HepG2 (cell line): ENCODE results near the gene CCM2. TPM values are rescaled to one million over a fixed set of nuclear protein-coding genes. Genes with fewer than 3 reads are reported as not detected.

Experiments used
- ATAC-seq: fragments of 200-7000 bp; cut with Tn5 transposase; 3 replicates; pipeline ENCODE4 v1.9.1; 2020; ENCODE audit warnings: mild to moderate bottlenecking, moderate library complexity
- BruUV-seq: library from RNA; stranded (reverse); fragments of 400-500 nt; replicated peaks from 2 replicates; lab custom pipeline; 2021; lab: Mats Ljungman, UMichigan
- CTCF ChIA-PET: fragments of 300-600 bp; formaldehyde crosslinking; extraction: SDS; loops from one replicate; lab custom pipeline; 2021; ENCODE audit warnings: low total read pairs, inconsistent platforms, low intra/inter-chr PET ratio; lab: Yijun Ruan, JAX
- POLR2A ChIA-PET: fragments of 350-600 bp; sonication (Branson Sonifier 250); formaldehyde crosslinking; loops from one replicate; lab custom pipeline; 2020; ENCODE audit warnings: antibody characterized with exemption, inconsistent platforms; lab: Yijun Ruan, JAX
- DNase-seq: peaks from one replicate; pipeline ENCODE4 v3.0.0-alpha.2; 2015; ENCODE audit warnings: low spot score
- FAIRE-seq: peaks from 3 replicates; lab custom pipeline; 2011; peaks lifted over from hg19 to GRCh38; lab: Jason Lieb, UNC
- H2AFZ ChIP-seq: one replicate; pipeline ENCODE4 v1.6.1; 2011; ENCODE audit warnings: low read length, inconsistent platforms
- H3K27ac ChIP-seq: fragments of 300-600 bp; 3 replicates; pipeline ENCODE4 v1.8.0; 2011; ENCODE audit warnings: mixed run types, mild to moderate bottlenecking, mixed read lengths, low read length, inconsistent platforms; ENCODE audit not compliant: insufficient read depth; ENCODE audit errors: extremely low read length
- H3K27me3 ChIP-seq, 2 experiments: fragments of 200-600 bp in 1 of 2; 2 replicates in 1 of 2; 3 replicates in 1 of 2; pipeline versions ENCODE4 v1.6.0 to v1.8.0; 2011; ENCODE audit warnings: low read length in 2 of 2, mild to moderate bottlenecking in 2 of 2, moderate library complexity in 2 of 2, inconsistent platforms in 1 of 2; ENCODE audit not compliant: insufficient read depth in 2 of 2, control insufficient read depth in 1 of 2
- H3K36me3 ChIP-seq, 2 experiments: fragments of 200-600 bp in 1 of 2; replicated peaks in 1 of 2; 2 replicates in 1 of 2; 3 replicates in 1 of 2; pipeline versions ENCODE4 v1.5.1 to v1.8.0; 2011; ENCODE audit warnings: low read length in 2 of 2, inconsistent platforms in 1 of 2; ENCODE audit not compliant: insufficient read depth in 2 of 2, control insufficient read depth in 1 of 2
- H3K4me1 ChIP-seq: 2 replicates; pipeline ENCODE4 v1.5.1; 2012; ENCODE audit warnings: low read length, inconsistent platforms; ENCODE audit not compliant: insufficient read depth
- H3K4me2 ChIP-seq: 2 replicates; pipeline ENCODE4 v1.6.0; 2011; ENCODE audit warnings: low read depth, low read length, inconsistent platforms
- H3K4me3 ChIP-seq, 3 experiments: fragments of 200-600 bp in 1 of 3; sonication (generic), shearing (Covaris generic) in 1 of 3; replicated peaks in 1 of 3; 2 replicates each; pipeline ENCODE4 v1.5.1; 2011 to 2016; ENCODE audit warnings: low read length in 3 of 3, inconsistent platforms in 2 of 3, low read depth in 2 of 3, mild to moderate bottlenecking in 2 of 3, control low read depth in 1 of 3, mixed read lengths in 1 of 3; ENCODE audit not compliant: insufficient read depth in 1 of 3
- H3K79me2 ChIP-seq: one replicate; pipeline ENCODE4 v1.6.1; 2011; ENCODE audit warnings: low read length, inconsistent platforms; ENCODE audit not compliant: insufficient read depth
- H3K9ac ChIP-seq: 2 replicates; pipeline ENCODE4 v1.6.0; 2011; ENCODE audit warnings: mild to moderate bottlenecking, low read depth, low read length, inconsistent platforms; ENCODE audit not compliant: insufficient read depth
- H3K9me3 ChIP-seq: 2 replicates; pipeline ENCODE4 v1.5.1; 2012; ENCODE audit warnings: mild to moderate bottlenecking, low read length
- H4K20me1 ChIP-seq: 2 replicates; pipeline ENCODE4 v1.6.0; 2011; ENCODE audit warnings: inconsistent platforms, mild to moderate bottlenecking, low read length, moderate library complexity; ENCODE audit not compliant: insufficient read depth
- CENPX ChIP-seq: sonication (generic); formaldehyde crosslinking; IDR thresholded peaks from 2 replicates; pipeline ENCODE4 v1.9.0; 2021; ENCODE audit warnings: mild to moderate bottlenecking, missing genetic modification reagents, moderate library complexity
- IRF2 ChIP-seq: IDR thresholded peaks from 2 replicates; pipeline ENCODE4 v1.6.1; 2018; ENCODE audit warnings: missing genetic modification reagents, missing compliant biosample characterization
- KLF16 ChIP-seq, 2 experiments: sonication (generic) in 1 of 2; formaldehyde crosslinking in 1 of 2; IDR thresholded peaks; 2 replicates each; pipeline versions ENCODE4 v1.6.1 to v1.8.0; 2016 to 2023; ENCODE audit warnings: missing genetic modification reagents in 2 of 2, missing compliant biosample characterization in 1 of 2
- MXD4 ChIP-seq: IDR thresholded peaks from 2 replicates; pipeline ENCODE4 v1.6.1; 2016; ENCODE audit warnings: mild to moderate bottlenecking, missing biosample characterization, missing genetic modification reagents
- PLRG1 ChIP-seq: fragments of 450-650 bp; conservative IDR thresholded peaks from 2 replicates; pipeline ENCODE4 v1.6.1; 2016
- PPARG ChIP-seq: conservative IDR thresholded peaks from 2 replicates; pipeline ENCODE4 v1.6.1; 2016; ENCODE audit warnings: missing biosample characterization, missing genetic modification reagents
- PRPF4 ChIP-seq: fragments of 200-400 bp; formaldehyde crosslinking; IDR thresholded peaks from 2 replicates; pipeline ENCODE4 v1.6.1; 2016; ENCODE audit warnings: low read length, low read depth; ENCODE audit not compliant: poor library complexity, severe bottlenecking
- PTBP1 ChIP-seq: fragments of 200-400 bp; formaldehyde crosslinking; IDR thresholded peaks from 2 replicates; pipeline ENCODE4 v1.6.1; 2018; ENCODE audit warnings: low read length, low read depth; ENCODE audit not compliant: poor library complexity, severe bottlenecking
- RCOR2 ChIP-seq: IDR thresholded peaks from 2 replicates; pipeline ENCODE4 v1.6.1; 2016; ENCODE audit warnings: missing biosample characterization, missing genetic modification reagents
- SMC3 ChIP-seq: IDR thresholded peaks from 2 replicates; pipeline ENCODE4 v1.6.1; 2011; ENCODE audit warnings: low read length, improper control_type of control experiment
- ZC3H4 ChIP-seq: sonication (generic); formaldehyde crosslinking; IDR thresholded peaks from 2 replicates; pipeline ENCODE4 v1.4.0; 2020; ENCODE audit warnings: missing genetic modification reagents, borderline replicate concordance
- ZNF230 ChIP-seq: sonication (generic); formaldehyde crosslinking; IDR thresholded peaks from 2 replicates; pipeline ENCODE4 v1.4.0; 2020; ENCODE audit warnings: mild to moderate bottlenecking, missing genetic modification reagents
- ZNF367 ChIP-seq: sonication (generic); formaldehyde crosslinking; IDR thresholded peaks from 2 replicates; pipeline ENCODE4 v1.4.0; 2020; ENCODE audit warnings: missing genetic modification reagents, borderline replicate concordance
- ZNF430 ChIP-seq: sonication (generic); formaldehyde crosslinking; IDR thresholded peaks from 2 replicates; pipeline ENCODE4 v1.9.0; 2021; ENCODE audit warnings: mild to moderate bottlenecking, missing genetic modification reagents
- ZNF484 ChIP-seq: sonication (generic); formaldehyde crosslinking; IDR thresholded peaks from 2 replicates; pipeline ENCODE4 v1.5.1; 2020; ENCODE audit warnings: mild to moderate bottlenecking, low read depth, missing genetic modification reagents, borderline replicate concordance
- ZNF570 ChIP-seq: sonication (generic); formaldehyde crosslinking; IDR thresholded peaks from 2 replicates; pipeline ENCODE4 v1.4.0; 2020; ENCODE audit warnings: mild to moderate bottlenecking, missing genetic modification reagents, borderline replicate concordance
- ZSCAN25 ChIP-seq: sonication (generic); formaldehyde crosslinking; IDR thresholded peaks from 2 replicates; pipeline ENCODE4 v1.8.0; 2022; ENCODE audit warnings: mild to moderate bottlenecking, missing genetic modification reagents
- WGBS: methylation state at CpG from one replicate; pipeline ENCODE4 v1.1.6; 2017; ENCODE audit warnings: low lambda C conversion rate; 5-methylcytosine and 5-hydroxymethylcytosine counted together
- in situ Hi-C: cut with HindIII; loops from 2 replicates; pipeline ENCODE4 v1.10.0; 2017; ENCODE audit warnings: low pct_unique_long_range_greater_than_20kb; ENCODE audit not compliant: extremely low pct_ligation_motif_present
- intact Hi-C: fragments of 100-400 bp; cut with micrococcal nuclease; formaldehyde crosslinking; loops from one replicate; pipeline ENCODE4 v1.10.0; 2022; ENCODE audit not compliant: unreplicated experiment
- polyA plus RNA-seq, 8 experiments: library from polyadenylated mRNA; depleted of rRNA in 3 of 8; stranded (reverse) in 7 of 8; unstranded in 1 of 8; fragments of >200 nt; fragmentation: Illumina TruSeq in 4 of 8; extraction: Trizol in 4 of 8; gene quantifications; 2 replicates each; pipeline versions ENCODE4 v1.2.1 to v1.2.3, GENCODE V29; 2011 to 2016; ENCODE audit warnings: low read depth in 4 of 8, missing spikeins in 1 of 8, mixed read lengths in 1 of 8; ENCODE audit not compliant: insufficient read depth in 1 of 8
- total RNA-seq, 5 experiments: library from RNA; depleted of rRNA; stranded (reverse); fragments of >200 nt; fragmentation: Illumina TruSeq; extraction: Trizol; gene quantifications; 2 replicates each; pipeline ENCODE4 v1.2.3, GENCODE V29; 2016; ENCODE audit warnings: low read depth in 1 of 5
- TF ChIP-seq, protein P1 (sequence below): sonication (generic); formaldehyde crosslinking; conservative IDR thresholded peaks from 2 replicates; pipeline ENCODE4 v1.8.0; 2022; ENCODE audit warnings: missing genetic modification reagents

The CCM2 gene
- total and polyA plus RNA-seq, 2 of the 13 experiments (the other 11 are each of a cell fraction or from before 2014, with no cell fraction given): 13.7 to 15.8 TPM

DNA sequence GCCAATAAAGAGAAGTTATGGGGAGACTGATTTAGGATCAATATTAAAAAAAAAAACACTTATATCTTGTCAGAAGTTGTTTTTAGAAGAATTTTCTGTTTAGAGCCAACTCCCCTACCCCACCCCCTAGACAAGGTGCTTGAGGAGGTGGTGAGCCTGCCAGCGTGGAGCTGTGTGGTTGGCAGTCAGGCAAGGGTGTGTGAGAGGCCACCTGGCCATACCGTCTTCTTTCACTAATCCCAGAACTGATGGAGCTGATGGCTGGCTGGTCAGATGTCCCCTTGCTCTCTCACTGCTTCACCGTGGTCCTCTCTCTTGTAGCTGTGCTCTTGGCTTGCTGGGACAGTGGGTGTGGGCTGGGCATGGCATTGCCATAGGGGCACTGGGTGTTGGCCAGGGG is 54.4 kb downstream of the CCM2 start:
- Histone ChIP-seq H3K79me2 (no peaks in the 10 kb centered on the region), H3K9ac (no peak overlapping the region), H3K4me3 (no peak overlapping the region), H3K4me2 (no peak overlapping the region), H3K9me3 (no peaks in the 10 kb centered on the region), H3K27ac (no peak overlapping the region), H4K20me1 (no peaks in the 10 kb centered on the region), H3K36me3 (no peaks in the 10 kb centered on the region; a peak in 1 of 5 replicates), H2AFZ (no peak overlapping the region), H3K4me1 (no peaks in the 10 kb centered on the region), H3K27me3 (no peaks in the 10 kb centered on the region)
- WGBS: 73% methylated on average over 2 of the region's 3 CpGs
- intact Hi-C loops: no loop called here
- ATAC-seq (no peak), FAIRE-seq (no peak), DNase-seq (no peak)
- no TSS peak for BruUV-seq
- TF ChIP-seq ZNF570 (CRISPR knock-in tag) (no peak), ZNF367 (no peak), RCOR2 (CRISPR knock-in tag) (no peak), PTBP1 (no peak), MXD4 (CRISPR knock-in tag) (no peak), PLRG1 (no peak), CENPX (CRISPR knock-in tag) (no peak), ZNF230 (CRISPR knock-in tag) (no peak), ZNF430 (CRISPR knock-in tag) (no peak), PPARG (CRISPR knock-in tag) (no peak), SMC3 (no peak), PRPF4 (no peak), ZNF484 (CRISPR knock-in tag) (no peak), KLF16 (CRISPR knock-in tag; IDR thresholded peaks at IDR 0.05) (no peak), ZC3H4 (CRISPR knock-in tag) (no peak), IRF2 (CRISPR knock-in tag) (no peak), ZSCAN25 (no peak)
- TF ChIP-seq, protein P1, sequence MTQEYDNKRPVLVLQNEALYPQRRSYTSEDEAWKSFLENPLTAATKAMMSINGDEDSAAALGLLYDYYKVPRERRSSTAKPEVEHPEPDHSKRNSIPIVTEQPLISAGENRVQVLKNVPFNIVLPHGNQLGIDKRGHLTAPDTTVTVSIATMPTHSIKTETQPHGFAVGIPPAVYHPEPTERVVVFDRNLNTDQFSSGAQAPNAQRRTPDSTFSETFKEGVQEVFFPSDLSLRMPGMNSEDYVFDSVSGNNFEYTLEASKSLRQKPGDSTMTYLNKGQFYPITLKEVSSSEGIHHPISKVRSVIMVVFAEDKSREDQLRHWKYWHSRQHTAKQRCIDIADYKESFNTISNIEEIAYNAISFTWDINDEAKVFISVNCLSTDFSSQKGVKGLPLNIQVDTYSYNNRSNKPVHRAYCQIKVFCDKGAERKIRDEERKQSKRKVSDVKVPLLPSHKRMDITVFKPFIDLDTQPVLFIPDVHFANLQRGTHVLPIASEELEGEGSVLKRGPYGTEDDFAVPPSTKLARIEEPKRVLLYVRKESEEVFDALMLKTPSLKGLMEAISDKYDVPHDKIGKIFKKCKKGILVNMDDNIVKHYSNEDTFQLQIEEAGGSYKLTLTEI (CRISPR knock-in tag): no peak
- in situ Hi-C loops: no loop called here
- ChIA-PET POLR2A (no interaction called here), CTCF (no interaction called here)
